ENCODE measurements around the gene IGFBP3.

DNA sequence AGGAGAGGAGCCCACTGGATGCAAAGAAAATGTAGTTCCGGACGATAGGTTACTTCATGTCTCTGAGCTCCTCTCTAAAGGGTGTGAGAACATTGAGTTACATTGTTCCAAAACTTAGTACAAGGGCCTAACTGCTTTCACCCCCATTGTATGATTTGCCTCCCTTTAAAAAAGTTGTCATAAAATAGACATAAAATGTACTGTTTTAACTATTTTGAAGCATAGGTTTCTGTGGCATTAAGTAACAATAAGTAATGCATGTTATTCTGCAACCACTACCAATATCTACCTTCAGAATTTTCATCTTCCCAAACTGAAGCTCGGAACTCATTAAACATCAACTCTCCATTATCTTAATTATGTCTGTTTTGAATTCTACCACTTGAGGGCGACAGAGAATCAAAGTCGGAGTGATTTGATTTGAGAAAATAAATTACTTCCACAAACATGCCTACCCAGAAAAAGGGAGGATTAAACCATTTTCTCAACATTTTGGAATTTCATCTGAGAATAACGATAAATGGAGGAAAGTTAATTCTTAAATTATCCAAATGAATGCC lies 30.1 kb downstream of the IGFBP3 start:
- TF ChIP-seq GATA2 (IDR thresholded peaks at IDR 0.05; ENCODE audit: low read depth, low read length) (no peak), GATA3 (IDR thresholded peaks at IDR 0.05; ENCODE audit: low read depth, low read length) (no peak)
